GM19438 (cell line): Measurements from ENCODE around the gene NELL1.

Source experiments
- ATAC-seq: cut with Tn5 transposase; IDR thresholded peaks from one replicate; pipeline ENCODE4 v1.9.1; 2021; ENCODE audit warnings: low read depth; ENCODE audit not compliant: unreplicated experiment

The NELL1 gene

GRCh38 chr11:20864628-20865027 is 195.2 kb downstream of the NELL1 start:
- ATAC-seq, result no peak

- no peak for ATAC-seq
Observed at GRCh38 chr11:20865161-20865560, 195.8 kb downstream of the NELL1 start.

- ATAC-seq, result no peak
Observed at GRCh38 chr11:20869123-20869522, 199.7 kb downstream of the NELL1 start.

DNA sequence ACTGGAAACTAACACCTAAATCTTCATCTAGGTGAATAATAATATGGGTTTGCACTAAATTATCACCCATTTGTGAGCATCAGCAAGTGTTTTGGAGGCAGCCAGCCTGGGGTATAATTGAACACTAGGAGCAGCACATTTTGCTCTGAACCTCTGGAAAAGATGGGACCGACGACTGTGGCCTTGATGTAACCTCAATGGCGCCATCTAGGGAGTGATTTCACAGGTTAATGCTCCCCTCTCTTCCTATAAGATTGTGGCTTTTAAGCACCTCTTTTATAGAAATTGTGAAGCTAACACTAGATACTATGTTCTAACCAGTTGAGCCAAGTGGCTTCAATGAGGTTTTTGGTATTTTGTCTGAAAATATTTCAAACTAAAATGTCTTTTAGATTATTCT is 203.7 kb downstream of the NELL1 start:
- no peak for ATAC-seq

DNA sequence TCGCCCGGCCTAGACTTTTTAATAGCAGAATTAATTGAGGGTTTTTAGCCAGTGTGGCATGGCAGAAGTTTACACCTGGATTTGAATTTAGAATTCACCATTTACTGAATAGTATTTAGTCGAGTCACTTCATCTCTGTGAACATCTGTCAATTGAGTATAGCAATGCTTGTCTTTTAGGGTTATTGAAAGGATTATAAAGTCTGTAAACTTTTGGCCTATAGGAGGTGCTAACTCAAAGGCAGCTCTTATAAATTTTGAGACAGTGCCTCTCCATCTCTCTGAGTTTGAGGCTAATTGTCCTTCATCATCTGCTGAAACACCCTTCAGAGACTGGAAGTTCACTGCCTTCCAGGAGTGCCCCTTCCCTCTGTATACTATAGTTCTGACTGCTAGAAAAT is 205.0 kb downstream of the NELL1 start:
- no peak for ATAC-seq

DNA sequence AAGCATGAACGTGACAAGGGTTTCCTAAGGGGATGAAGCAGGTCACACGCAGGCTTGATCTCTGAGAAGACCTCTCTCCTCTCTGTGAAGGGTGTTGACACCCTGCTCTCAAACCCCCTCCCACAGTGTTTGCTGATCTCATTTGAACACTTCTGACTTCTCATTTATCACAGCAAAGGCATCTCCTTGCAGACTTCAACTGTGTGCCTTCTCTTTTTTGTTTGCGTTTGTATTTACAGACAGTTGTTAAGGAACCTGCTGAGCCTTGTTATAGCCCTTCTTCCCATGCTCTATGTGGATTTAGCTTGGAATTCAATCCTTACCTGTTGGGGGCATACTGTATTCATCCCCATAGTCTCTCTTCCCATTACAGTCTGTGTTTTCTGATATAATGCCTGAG is 206.5 kb downstream of the NELL1 start:
- ATAC-seq, result no peak

GRCh38 chr11:20876738-20877137 is 207.4 kb downstream of the NELL1 start:
- no peak for ATAC-seq

DNA sequence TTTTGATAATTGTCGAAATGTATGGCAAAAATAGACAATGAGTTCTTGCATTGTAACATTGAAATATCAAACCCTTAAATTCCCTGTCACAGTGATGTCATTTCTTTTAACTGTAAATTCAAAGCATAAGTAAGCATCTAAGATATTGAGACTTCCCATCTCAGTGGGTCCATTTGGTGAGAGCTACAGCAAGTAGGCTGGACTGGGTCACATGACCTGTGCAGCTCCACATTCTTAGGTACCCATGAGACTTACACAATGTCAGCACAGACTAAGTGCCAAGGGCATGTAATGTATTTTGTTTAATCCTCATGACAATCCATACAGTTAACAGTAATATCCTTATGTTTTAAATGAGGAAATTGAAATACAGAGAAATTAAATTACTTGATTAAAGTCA is 210.7 kb downstream of the NELL1 start:
- no peak for ATAC-seq

DNA sequence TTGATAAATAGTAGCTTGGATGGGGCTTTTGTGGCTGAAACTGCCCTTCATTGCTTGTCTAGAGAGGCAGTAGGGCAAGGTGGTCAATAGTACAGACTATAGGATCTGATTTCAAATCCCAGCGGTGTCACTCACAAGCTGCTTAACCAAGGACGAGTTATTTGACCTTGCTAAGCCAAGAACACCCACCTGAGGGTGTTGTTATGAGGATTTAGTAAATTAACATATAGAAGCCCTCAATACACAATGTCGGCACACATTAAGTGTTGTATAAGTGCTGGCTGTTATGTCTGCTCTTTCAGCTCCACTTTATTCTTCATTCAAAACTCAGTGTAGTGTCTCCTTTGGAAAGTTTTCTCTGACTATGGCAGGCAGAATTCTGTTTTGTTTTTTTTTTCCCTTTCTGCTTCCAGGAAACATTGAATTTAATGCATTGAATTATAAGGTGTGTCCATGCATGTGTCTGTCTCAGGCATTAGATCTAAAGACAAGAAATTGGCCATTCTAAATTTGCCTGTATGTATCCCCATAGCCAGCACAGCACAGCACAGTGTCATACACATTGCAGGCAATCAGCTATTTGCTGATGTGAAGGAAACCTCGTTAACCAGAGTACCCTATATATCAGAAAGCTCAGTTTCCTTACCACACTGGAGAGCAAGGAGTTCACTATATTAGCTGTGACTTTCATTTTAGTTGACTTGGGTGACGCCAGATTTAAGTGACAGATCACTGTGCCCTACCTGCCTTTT is 212.1 kb downstream of the NELL1 start:
- ATAC-seq, result no peak

GRCh38 chr11:20887137-20887536 is 217.8 kb downstream of the NELL1 start:
- no peak for ATAC-seq

- ATAC-seq, result no peak
Observed at GRCh38 chr11:20894296-20894695, 224.9 kb downstream of the NELL1 start.

GRCh38 chr11:20909995-20910726 is 240.8 kb downstream of the NELL1 start:
- ATAC-seq, result no peak

DNA sequence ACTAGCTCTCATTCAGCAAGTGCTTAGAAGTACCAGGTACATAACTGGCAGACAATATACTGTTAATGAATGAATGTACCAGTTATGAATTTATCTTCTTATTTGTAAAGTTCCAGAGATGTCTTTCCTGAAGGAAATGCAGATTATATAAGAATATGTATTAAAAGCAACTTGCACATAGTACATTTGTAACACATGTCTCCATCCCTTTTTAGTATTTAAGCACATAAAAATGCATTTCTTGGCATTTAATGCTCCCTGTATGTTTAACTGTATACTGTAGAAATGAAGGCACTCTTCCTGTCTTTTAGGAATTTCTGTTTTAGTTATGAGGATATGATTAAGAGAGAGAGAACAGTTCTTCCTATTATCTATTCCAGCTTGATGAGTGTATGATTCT is 241.3 kb downstream of the NELL1 start:
- ATAC-seq, result no peak

- ATAC-seq, result no peak
Observed at GRCh38 chr11:20912065-20912821, 242.9 kb downstream of the NELL1 start.

GRCh38 chr11:20912922-20913512 is 243.6 kb downstream of the NELL1 start:
- ATAC-seq, result no peak

GRCh38 chr11:20917306-20917705 is 247.9 kb downstream of the NELL1 start:
- ATAC-seq, result no peak

DNA sequence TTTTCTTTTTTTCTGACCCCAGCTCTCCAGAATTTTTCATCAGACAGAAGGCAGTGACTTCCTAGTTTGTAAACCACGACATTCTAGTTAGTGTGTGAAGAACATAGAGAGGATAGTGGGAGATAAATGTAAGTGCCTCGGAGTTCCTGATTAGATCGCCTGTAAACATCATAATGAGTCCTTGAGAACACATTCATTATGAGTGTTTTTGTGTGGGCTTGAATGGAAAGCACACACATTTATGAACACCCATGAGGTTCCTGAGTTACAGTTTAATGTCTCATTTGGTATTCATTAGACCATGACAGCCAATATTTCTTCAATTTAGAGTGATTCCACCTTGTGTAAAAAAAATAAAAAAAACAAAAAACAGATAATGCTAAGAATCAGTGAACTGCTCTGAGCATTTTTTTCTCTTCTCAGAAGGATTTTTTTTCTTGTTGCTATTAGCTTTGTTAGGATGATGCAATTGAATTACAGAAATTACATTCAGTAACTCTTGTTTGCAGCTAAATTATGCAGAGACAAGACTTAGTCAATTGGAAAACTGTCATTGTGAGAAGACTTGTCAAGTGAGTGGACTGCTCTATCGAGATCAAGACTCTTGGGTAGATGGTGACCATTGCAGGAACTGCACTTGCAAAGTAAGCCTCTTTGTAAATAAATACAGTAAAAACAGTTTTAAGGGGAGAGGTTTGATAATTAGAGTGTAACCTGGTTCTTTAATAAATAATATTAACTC is 257.6 kb downstream of the NELL1 start:
- ATAC-seq, result no peak

- ATAC-seq, result no peak
Observed at GRCh38 chr11:20931029-20931428, 261.6 kb downstream of the NELL1 start.

DNA sequence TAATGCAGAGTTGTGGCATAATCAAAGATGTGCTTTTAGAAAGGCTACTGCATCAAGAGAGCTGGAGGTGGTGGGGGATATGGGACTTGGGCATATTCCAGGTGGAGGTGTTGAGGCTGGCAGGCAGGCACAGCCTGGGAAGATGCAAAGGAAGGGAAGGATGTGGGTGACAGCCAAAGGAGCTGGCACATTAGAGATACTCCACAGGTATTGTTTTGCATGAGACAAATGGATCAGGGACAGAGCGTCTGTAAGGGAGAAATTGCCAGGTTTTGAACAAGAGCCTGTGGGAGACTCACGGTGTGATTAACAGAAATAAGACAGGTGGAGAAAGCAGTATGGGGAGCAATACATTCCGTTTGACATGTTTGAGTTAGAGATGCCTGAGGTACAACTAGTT is 263.7 kb downstream of the NELL1 start:
- no peak for ATAC-seq

GRCh38 chr11:20933958-20934357 is 264.6 kb downstream of the NELL1 start:
- no peak for ATAC-seq
